GM18861 (cell line): ENCODE measurements around the gene TSHZ3.

Source experiments
- ATAC-seq: cut with Tn5 transposase; IDR thresholded peaks from one replicate; pipeline ENCODE4 v1.9.1; 2021; ENCODE audit not compliant: unreplicated experiment

TSHZ3 gene

GRCh38 chr19:31292639-31293185 is 56.5 kb downstream of the TSHZ3 start:
- no peak for ATAC-seq

- ATAC-seq: no peak
Observed at GRCh38 chr19:31290931-31291590, 58.2 kb downstream of the TSHZ3 start.

GRCh38 chr19:31289976-31290375 is 59.3 kb downstream of the TSHZ3 start:
- ATAC-seq: no peak

- ATAC-seq: no peak
Observed at GRCh38 chr19:31289381-31289880, 59.8 kb downstream of the TSHZ3 start.

- no peak for ATAC-seq
Observed at GRCh38 chr19:31286491-31286890, 62.7 kb downstream of the TSHZ3 start.

- no peak for ATAC-seq
Observed at GRCh38 chr19:31285744-31286143, 63.5 kb downstream of the TSHZ3 start.

GRCh38 chr19:31284621-31285020 is 64.6 kb downstream of the TSHZ3 start:
- no peak for ATAC-seq

GRCh38 chr19:31283701-31284100 is 65.5 kb downstream of the TSHZ3 start:
- no peak for ATAC-seq

GRCh38 chr19:31282346-31282745 is 66.9 kb downstream of the TSHZ3 start:
- ATAC-seq: no peak

GRCh38 chr19:31280287-31281006 is 68.8 kb downstream of the TSHZ3 start:
- ATAC-seq: no peak

GRCh38 chr19:31279436-31279765 is 69.8 kb downstream of the TSHZ3 start:
- no peak for ATAC-seq

- no peak for ATAC-seq
Observed at GRCh38 chr19:31278555-31279435, 70.4 kb downstream of the TSHZ3 start.

GRCh38 chr19:31277516-31277915 is 71.7 kb downstream of the TSHZ3 start:
- ATAC-seq: no peak

GRCh38 chr19:31276831-31277230 is 72.4 kb downstream of the TSHZ3 start:
- no peak for ATAC-seq

GRCh38 chr19:31275068-31275334 is 74.2 kb downstream of the TSHZ3 start:
- ATAC-seq: no peak

- no peak for ATAC-seq
Observed at GRCh38 chr19:31274251-31275067, 74.8 kb downstream of the TSHZ3 start.

- no peak for ATAC-seq
Observed at GRCh38 chr19:31272583-31273106, 76.6 kb downstream of the TSHZ3 start.

- ATAC-seq: no peak
Observed at GRCh38 chr19:31271306-31271911, 77.8 kb downstream of the TSHZ3 start.

- no peak for ATAC-seq
Observed at GRCh38 chr19:31270897-31271296, 78.3 kb downstream of the TSHZ3 start.
